ENCODE results near the gene PEX12. TPM values are rescaled to one million over a fixed set of nuclear protein-coding genes. Genes with fewer than 3 reads are reported as not detected.

PEX12 gene
- total and polyA plus RNA-seq, 2 of the 4 experiments (the other 2 are of a cell fraction): 4.5 to 7.9 TPM

- Histone ChIP-seq H3K23ac (ENCODE audit: low read depth, low read length) (no peak overlapping the region), H3K79me1 (ENCODE audit: low read depth in 1 of 2, low read length in 2 of 2) (peaks cover 0 to 13% of the 10 kb centered on the region in 2 experiments; a peak in 2 of 4 replicates), H3K36me3 (ENCODE audit: control insufficient read depth, insufficient read depth, low read length) (peaks cover 24% of the 10 kb centered on the region), H3K9ac (ENCODE audit: low read depth, low read length) (no peak overlapping the region), H3K14ac (replicated peaks; ENCODE audit: low read depth, low read length) (no peak overlapping the region), H3K4ac (ENCODE audit: low read depth, low read length) (no peak overlapping the region), H3K9me3 (ENCODE audit: control insufficient read depth, insufficient read depth, low read length) (no peaks in the 10 kb centered on the region), H3K27ac (ENCODE audit: insufficient read depth, low read length) (no peak overlapping the region), H2AK5ac (ENCODE audit: low read depth, low read length) (no peak overlapping the region), H3K4me1 (ENCODE audit: control insufficient read depth, insufficient read depth, low read length) (peaks cover 5% of the 10 kb centered on the region; the same call in 1 of the 2 replicates), H3K27me3 (ENCODE audit: control insufficient read depth, insufficient read depth, low read length) (no peaks in the 10 kb centered on the region), H2AK9ac (replicated peaks; ENCODE audit: low read depth, low read length, poor library complexity) (no peak overlapping the region), H3K4me3 (ENCODE audit: insufficient read depth, low read depth, low read length) (no peak overlapping the region), H2BK15ac (ENCODE audit: low read depth, low read length) (no peak overlapping the region), H3K4me2 (ENCODE audit: low read depth, low read length) (no peak overlapping the region), H2AFZ (replicated peaks; ENCODE audit: low read length, poor library complexity) (no peak overlapping the region), H4K91ac (ENCODE audit: insufficient read depth, low read depth, low read length) (no peak overlapping the region), H2BK5ac (ENCODE audit: low read depth, low read length, poor library complexity, severe bottlenecking) (no peak overlapping the region), H4K8ac (ENCODE audit: low read depth in 2 of 2, low read length in 2 of 2) (no peak overlapping the region), H2BK20ac (ENCODE audit: low read depth, low read length) (no peak overlapping the region), H3K18ac (ENCODE audit: low read depth, low read length) (no peak overlapping the region), H4K20me1 (ENCODE audit: insufficient read depth, low read length) (peaks cover 12% of the 10 kb centered on the region; the same call in 1 of the 2 replicates), H3K56ac (ENCODE audit: extremely low read depth, insufficient read depth, low read length) (no peak overlapping the region), H4K5ac (ENCODE audit: low read depth, low read length) (no peak overlapping the region), H3K9me1 (ENCODE audit: insufficient read depth, low read length) (peaks cover 3% of the 10 kb centered on the region; the same call in 1 of the 2 replicates), H2BK120ac (ENCODE audit: low read depth, low read length) (no peak overlapping the region)
- ATAC-seq (ENCODE audit: low read depth) (no peak), DNase-seq (no peak)
- ChIA-PET POLR2A (ENCODE audit: unreplicated experiment) (no interaction called here), CTCF (interaction anchor here (0.6 kb wide), 1 partner anchor 20 kb away, joined by 3 read pairs; no protein-coding TSS in a partner anchor)
- intact Hi-C loops (cut with micrococcal nuclease): no loop called here
- no CpG with 5 or more reads among the region's 4 CpGs for WGBS, 2 experiments (ENCODE audit: extremely low coverage in 2 of 2, insufficient read length in 1 of 2)
- in situ Hi-C loops (cut with MboI; ENCODE audit: low sequenced_read_pairs): no loop called here
- no peak for TF ChIP-seq CTCF (conservative IDR thresholded peaks at IDR 0.05; ENCODE audit: low read depth, low read length)
- no peak for TF ChIP-seq USF2 (IDR thresholded peaks at IDR 0.05; ENCODE audit: low read depth, low read length)
- no peak for TF ChIP-seq CEBPB (IDR thresholded peaks at IDR 0.05; ENCODE audit: low read depth, low read length)
- no peak for TF ChIP-seq RFX5 (IDR thresholded peaks at IDR 0.05; ENCODE audit: low read depth, low read length)
- TF ChIP-seq BHLHE40 (IDR thresholded peaks at IDR 0.05; ENCODE audit: low read depth, low read length): no peak
- TF ChIP-seq RCOR1 (IDR thresholded peaks at IDR 0.05; ENCODE audit: insufficient replicate concordance, low read length): no peak
- no peak for TF ChIP-seq NFE2L2 (IDR thresholded peaks at IDR 0.05; ENCODE audit: low read depth, low read length)
- TF ChIP-seq POLR2A (IDR thresholded peaks at IDR 0.05; ENCODE audit: low read depth, low read length): no peak
- TF ChIP-seq CHD1 (IDR thresholded peaks at IDR 0.05; ENCODE audit: low read depth, low read length): no peak
- TF ChIP-seq ELK1 (IDR thresholded peaks at IDR 0.05; ENCODE audit: borderline replicate concordance, low read depth, low read length): no peak
- no peak for TF ChIP-seq MXI1 (IDR thresholded peaks at IDR 0.05; ENCODE audit: borderline replicate concordance, low read depth, low read length)
- TF ChIP-seq MAZ (IDR thresholded peaks at IDR 0.05; ENCODE audit: borderline replicate concordance, low read depth, low read length): no peak
- TF ChIP-seq RAD21 (IDR thresholded peaks at IDR 0.05; ENCODE audit: low read length): no peak
- no peak for TF ChIP-seq FOS (IDR thresholded peaks at IDR 0.05; ENCODE audit: low read depth, low read length)
- no peak for TF ChIP-seq SMC3 (IDR thresholded peaks at IDR 0.05; ENCODE audit: low read depth, low read length)
- no peak for TF ChIP-seq MAFK (IDR thresholded peaks at IDR 0.05; ENCODE audit: low read depth, low read length)
- BruUV-seq (replicated peaks): no TSS peak
- dilution Hi-C loops (cut with HindIII; ENCODE audit: low sequenced_read_pairs, unreplicated experiment): no loop called here
These were observed 49.0 kb upstream of the PEX12 start for GRCh38 chr17:35627417-35627816.

All from IMR-90 (cell line).